ENCODE data around the gene HCST.

- TF ChIP-seq CTCF (IDR thresholded peaks at IDR 0.05) (no peak), POLR2A (IDR thresholded peaks at IDR 0.05) (no peak)
Measured at GRCh38 chr19:35885904-35886303, 16.4 kb upstream of the HCST start.
